ENCODE data around the gene DEFB113.

The DEFB113 gene

DNA sequence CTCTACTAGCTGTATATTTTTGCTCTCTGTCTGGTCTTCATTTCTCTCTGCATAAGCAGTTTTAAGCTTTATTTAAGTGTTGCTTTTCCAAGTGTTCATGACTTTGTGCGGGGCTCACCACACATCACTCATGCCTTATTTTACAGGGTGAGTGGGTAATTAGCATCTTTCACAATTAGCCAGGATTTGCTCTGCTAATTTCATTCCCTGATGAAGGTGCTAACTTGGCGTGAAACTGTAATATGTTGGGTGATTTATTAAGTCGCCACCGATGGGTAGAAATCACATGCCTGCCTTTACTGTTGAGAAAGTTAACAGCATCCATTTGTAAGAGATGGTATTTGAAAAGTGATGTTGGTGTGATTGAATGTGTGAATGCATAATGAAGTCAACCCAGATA is 50.2 kb downstream of the DEFB113 start:
- no peak overlapping the region for H3K27ac ChIP-seq (ENCODE audit: low read depth, low read length)
- WGBS (ENCODE audit: extremely low coverage, insufficient coverage, low lambda C conversion rate): no CpG with 5 or more reads among the region's 4 CpGs

DNA sequence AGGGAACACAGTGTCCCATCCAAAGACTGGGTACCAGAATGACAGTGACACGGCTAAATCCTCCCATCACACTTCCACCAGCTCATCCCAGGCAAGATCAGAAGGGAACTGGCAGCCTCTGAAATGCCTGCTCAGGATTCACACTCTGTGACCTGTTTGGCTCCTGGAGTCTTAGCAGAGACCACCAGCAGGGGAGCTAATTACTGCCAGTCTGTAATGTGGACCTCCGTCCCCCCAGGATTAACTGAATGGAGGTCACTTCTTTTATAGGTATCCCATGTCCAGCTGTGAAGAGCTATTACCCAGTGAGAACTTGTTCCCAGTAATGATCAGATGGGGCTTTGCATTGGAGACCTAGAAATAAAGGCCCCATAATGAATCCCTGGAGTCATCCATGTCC is 50.6 kb downstream of the DEFB113 start:
- no peak overlapping the region for H3K56ac ChIP-seq (ENCODE audit: low read length)
- no CpG with 5 or more reads among the region's 2 CpGs for WGBS (ENCODE audit: extremely low coverage, insufficient coverage, low lambda C conversion rate)
- no peaks in the 10 kb centered on the region for H3K27me3 ChIP-seq (ENCODE audit: insufficient read depth, low read length, poor library complexity)
- H3K4me3 ChIP-seq (ENCODE audit: low read length): no peak overlapping the region
- H2BK120ac ChIP-seq (ENCODE audit: low read depth, low read length): no peak overlapping the region
- H3K4me2 ChIP-seq (ENCODE audit: low read length): no peak overlapping the region
- H2AK5ac ChIP-seq (ENCODE audit: low read length): no peak overlapping the region
- H3K4me1 ChIP-seq (ENCODE audit: control insufficient read depth, low read depth, low read length): peaks cover 2% of the 10 kb centered on the region
- H3K79me2 ChIP-seq (ENCODE audit: control insufficient read depth, insufficient read depth, low read length): no peaks in the 10 kb centered on the region
- no peak overlapping the region for H3K23ac ChIP-seq (ENCODE audit: low read length)
- no peaks in the 10 kb centered on the region for H3K79me1 ChIP-seq (ENCODE audit: low read length)
- no peak overlapping the region for H3K4ac ChIP-seq (ENCODE audit: low read depth, low read length)
- DNase-seq: peak; percentile 87
- no peak overlapping the region for H2BK5ac ChIP-seq (ENCODE audit: low read length)
- H4K5ac ChIP-seq (ENCODE audit: low read length): no peak overlapping the region
- H2BK15ac ChIP-seq (replicated peaks; ENCODE audit: low read depth): no peak overlapping the region
- no peak overlapping the region for H3K9ac ChIP-seq (ENCODE audit: low read length)
- no peak overlapping the region for H4K8ac ChIP-seq (ENCODE audit: low read depth, low read length)
- H3K27ac ChIP-seq (ENCODE audit: low read depth, low read length): no peak overlapping the region
- no peak overlapping the region for H3K18ac ChIP-seq (ENCODE audit: low read length)
- H3K36me3 ChIP-seq (ENCODE audit: control insufficient read depth, insufficient read depth, low read length): no peaks in the 10 kb centered on the region

More for the DNA sequence above, 50.2 kb downstream of the DEFB113 start:
- Histone ChIP-seq H2AK5ac (ENCODE audit: low read length) (no peak overlapping the region), H2BK5ac (ENCODE audit: low read length) (no peak overlapping the region), H3K18ac (ENCODE audit: low read length) (no peak overlapping the region), H3K56ac (ENCODE audit: low read length) (no peak overlapping the region), H3K27me3 (ENCODE audit: insufficient read depth, low read length, poor library complexity) (no peaks in the 10 kb centered on the region), H3K23ac (ENCODE audit: low read length) (no peak overlapping the region), H3K4ac (ENCODE audit: low read depth, low read length) (no peak overlapping the region), H3K79me1 (ENCODE audit: low read length) (no peaks in the 10 kb centered on the region), H3K4me3 (ENCODE audit: low read length) (no peak overlapping the region), H3K4me2 (ENCODE audit: low read length) (no peak overlapping the region), H2BK15ac (replicated peaks; ENCODE audit: low read depth) (no peak overlapping the region), H3K9ac (ENCODE audit: low read length) (no peak overlapping the region), H2BK120ac (ENCODE audit: low read depth, low read length) (no peak overlapping the region), H3K79me2 (ENCODE audit: control insufficient read depth, insufficient read depth, low read length) (no peaks in the 10 kb centered on the region), H4K5ac (ENCODE audit: low read length) (no peak overlapping the region), H3K4me1 (ENCODE audit: control insufficient read depth, low read depth, low read length) (peaks cover 2% of the 10 kb centered on the region), H4K8ac (ENCODE audit: low read depth, low read length) (no peak overlapping the region), H3K36me3 (ENCODE audit: control insufficient read depth, insufficient read depth, low read length) (no peaks in the 10 kb centered on the region)
- DNase-seq: peak; percentile 51

Data from mesendoderm (in vitro differentiated cells).